SK-N-SH (cell line): Measurements from ENCODE around the gene PARVA. TPM values are rescaled to one million over a fixed set of nuclear protein-coding genes. Genes with fewer than 3 reads are reported as not detected.

Source experiments
- CTCF ChIA-PET: fragments of 300-600, 350-600 bp; formaldehyde crosslinking; extraction: SDS; loops from one replicate; lab custom pipeline; 2021; lab: Yijun Ruan, JAX
- POLR2A ChIA-PET: fragments of 350-600 bp; sonication (Branson Sonifier 250); formaldehyde crosslinking; extraction: SDS; loops from one replicate; lab custom pipeline; 2020; ENCODE audit warnings: antibody characterized with exemption, inconsistent platforms; lab: Yijun Ruan, JAX
- DNase-seq: peaks from one replicate; pipeline ENCODE4 v3.0.0; 2012
- H2AFZ ChIP-seq: fragments of 200-600 bp; sonication (generic); 2 replicates; pipeline ENCODE4 v1.8.1; 2016; ENCODE audit warnings: antibody characterized with exemption, mild to moderate bottlenecking, low read depth
- H3F3A ChIP-seq: fragments of 200-600 bp; sonication (generic); replicated peaks from 2 replicates; pipeline ENCODE3; 2016; ENCODE audit warnings: antibody characterized with exemption, mild to moderate bottlenecking; ENCODE audit not compliant: insufficient read depth
- H3K27ac ChIP-seq, 2 experiments: fragments of 200-500 bp in 1 of 2; fragments of 200-600 bp in 1 of 2; sonication (Bioruptor generic) in 1 of 2; sonication (generic), shearing (Covaris generic) in 1 of 2; 2 replicates each; pipeline versions ENCODE4 v1.5.1 to v1.6.1; 2014 to 2016; ENCODE audit warnings: low read depth in 2 of 2, inconsistent platforms in 1 of 2, low read length in 1 of 2, mild to moderate bottlenecking in 1 of 2, mixed read lengths in 1 of 2
- H3K27me3 ChIP-seq: fragments of 200-600 bp; sonication (generic), shearing (Covaris generic); 2 replicates; pipeline ENCODE4 v1.6.1; 2016; ENCODE audit warnings: mixed run types; ENCODE audit not compliant: insufficient read depth
- H3K36me3 ChIP-seq, 2 experiments: fragments of 200-500 bp in 1 of 2; fragments of 200-600 bp in 1 of 2; sonication (Bioruptor generic) in 1 of 2; sonication (generic) in 1 of 2; replicated peaks in 1 of 2; 2 replicates each; pipeline versions ENCODE3 to v1.5.1; 2014 to 2016; ENCODE audit warnings: low read length in 1 of 2, mild to moderate bottlenecking in 1 of 2; ENCODE audit not compliant: insufficient read depth in 2 of 2, control insufficient read depth in 1 of 2
- H3K4me1 ChIP-seq, 2 experiments: fragments of 200-500 bp in 1 of 2; fragments of 200-600 bp in 1 of 2; sonication (Bioruptor generic) in 1 of 2; sonication (generic), shearing (Covaris generic) in 1 of 2; 2 replicates each; pipeline versions ENCODE4 v1.5.1 to v1.6.1; 2014 to 2016; ENCODE audit warnings: low read depth in 1 of 2, low read length in 1 of 2, mixed run types in 1 of 2; ENCODE audit not compliant: insufficient read depth in 2 of 2, control insufficient read depth in 1 of 2
- H3K4me2 ChIP-seq: fragments of 200-600 bp; sonication (generic), shearing (Covaris generic); 2 replicates; pipeline ENCODE4 v1.6.1; 2017; ENCODE audit warnings: mixed run types
- H3K4me3 ChIP-seq, 2 experiments: fragments of 200-500 bp in 1 of 2; fragments of 200-600 bp in 1 of 2; sonication (Bioruptor generic) in 1 of 2; sonication (generic), shearing (Covaris generic) in 1 of 2; 2 replicates each; pipeline versions ENCODE4 v1.5.1 to v1.8.1; 2014 to 2016; ENCODE audit warnings: low read depth in 2 of 2, inconsistent platforms in 1 of 2, low read length in 1 of 2, mild to moderate bottlenecking in 1 of 2, mixed read lengths in 1 of 2, moderate library complexity in 1 of 2
- H3K79me2 ChIP-seq: fragments of 200-600 bp; sonication (generic); 2 replicates; pipeline ENCODE4 v1.8.1; 2017; ENCODE audit warnings: mild to moderate bottlenecking; ENCODE audit not compliant: insufficient read depth
- H3K9ac ChIP-seq: fragments of 200-600 bp; sonication (generic); 2 replicates; pipeline ENCODE4 v1.6.1; 2017; ENCODE audit warnings: mixed run types
- H3K9me2 ChIP-seq: fragments of 200-600 bp; sonication (generic); 2 replicates; pipeline ENCODE4 v1.6.1; 2017; ENCODE audit warnings: mixed run types
- H3K9me3 ChIP-seq: fragments of 200-600 bp; sonication (generic); 2 replicates; pipeline ENCODE4 v1.6.1; 2017; ENCODE audit warnings: mixed run types, mild to moderate bottlenecking, moderate library complexity
- H4K20me1 ChIP-seq: fragments of 200-600 bp; sonication (generic); 2 replicates; pipeline ENCODE4 v1.6.1; 2017; ENCODE audit warnings: mild to moderate bottlenecking, mixed run types; ENCODE audit not compliant: insufficient read depth
- CTCF ChIP-seq: fragments of 200-600 bp; sonication (generic); IDR thresholded peaks from 2 replicates; pipeline ENCODE4 v1.6.1; 2017; ENCODE audit warnings: antibody characterized with exemption, mild to moderate bottlenecking, moderate library complexity
- ELF1 ChIP-seq: IDR thresholded peaks from 2 replicates; pipeline ENCODE4 v1.4.0; 2012
- EP300 ChIP-seq, 2 experiments: IDR thresholded peaks; 2 replicates each; pipeline versions ENCODE4 v1.4.0 to v1.6.1; 2012; ENCODE audit warnings: borderline replicate concordance in 1 of 2, low read depth in 1 of 2, low read length in 1 of 2
- EZH2phosphoT487 ChIP-seq: fragments of 200-600 bp; sonication (generic); IDR thresholded peaks from 2 replicates; pipeline ENCODE4 v1.6.1; 2017; ENCODE audit warnings: low read depth, mixed run types, mild to moderate bottlenecking, antibody characterized with exemption, moderate library complexity, borderline replicate concordance
- FOSL2 ChIP-seq: IDR thresholded peaks from 2 replicates; pipeline ENCODE4 v1.4.0; 2012; ENCODE audit warnings: low read depth, mild to moderate bottlenecking, moderate library complexity, borderline replicate concordance
- FOXJ3 ChIP-seq: sonication (generic); formaldehyde crosslinking; IDR thresholded peaks from 2 replicates; pipeline ENCODE4 v1.5.1; 2020; ENCODE audit warnings: mild to moderate bottlenecking, missing genetic modification reagents
- FOXM1 ChIP-seq: IDR thresholded peaks from 2 replicates; pipeline ENCODE4 v1.4.0; 2012; ENCODE audit warnings: low read depth, mild to moderate bottlenecking
- JUND ChIP-seq: IDR thresholded peaks from 2 replicates; pipeline ENCODE4 v1.4.0; 2012
- MEF2A ChIP-seq: IDR thresholded peaks from 2 replicates; pipeline ENCODE4 v1.4.0; 2012; ENCODE audit warnings: low read depth, borderline replicate concordance
- NFIC ChIP-seq: IDR thresholded peaks from 2 replicates; pipeline ENCODE4 v1.4.0; 2012; ENCODE audit warnings: borderline replicate concordance
- RAD21 ChIP-seq: IDR thresholded peaks from 2 replicates; pipeline ENCODE4 v1.6.1; 2012; ENCODE audit warnings: mild to moderate bottlenecking, low read length
- RCOR1 ChIP-seq: fragments of 150-350 bp; IDR thresholded peaks from 2 replicates; pipeline ENCODE4 v1.6.1; 2017; ENCODE audit warnings: antibody characterized with exemption, low read length
- REST ChIP-seq: IDR thresholded peaks from 2 replicates; pipeline ENCODE4 v1.6.1; 2012; ENCODE audit warnings: mild to moderate bottlenecking, low read depth, low read length, moderate library complexity
- RXRA ChIP-seq: IDR thresholded peaks from 2 replicates; pipeline ENCODE4 v1.4.0; 2012; ENCODE audit warnings: low read depth, mild to moderate bottlenecking, borderline replicate concordance
- SMC3 ChIP-seq: IDR thresholded peaks from 2 replicates; pipeline ENCODE4 v1.6.1; 2012; ENCODE audit warnings: low read depth, low read length, improper control_type of control experiment
- ZBTB33 ChIP-seq: IDR thresholded peaks from 2 replicates; pipeline ENCODE4 v1.4.0; 2012; ENCODE audit warnings: low read depth, borderline replicate concordance
- WGBS: methylation state at CpG from one replicate; pipeline ENCODE4 v1.1.6; 2017; ENCODE audit warnings: low lambda C conversion rate; 5-methylcytosine and 5-hydroxymethylcytosine counted together
- polyA plus RNA-seq, 3 experiments: library from polyadenylated mRNA; depleted of rRNA; stranded (reverse); fragments of >200 nt; gene quantifications; 2 replicates each; pipeline ENCODE4 v1.2.3, GENCODE V29; 2012

Gene PARVA
- polyA plus RNA-seq, 1 of the 3 experiments (the other 2 are of a cell fraction), result 27.6 TPM

- H4K20me1 ChIP-seq, result no peaks in the 10 kb centered on the region
- H3K9me2 ChIP-seq, result no peaks in the 10 kb centered on the region
- no peak overlapping the region for H2AFZ ChIP-seq
- H3F3A ChIP-seq, result peaks cover 9% of the 10 kb centered on the region
- no peak overlapping the region for H3K9ac ChIP-seq
- no peak overlapping the region for H3K4me2 ChIP-seq
- 93% methylated on average over 5 of the region's 5 CpGs for WGBS
- H3K9me3 ChIP-seq, result no peaks in the 10 kb centered on the region
- no peaks in the 10 kb centered on the region for H3K27me3 ChIP-seq
- H3K4me1 ChIP-seq, result peaks cover 8 to 53% of the 10 kb centered on the region in 2 experiments
- TF ChIP-seq RAD21 (no peak), JUND (no peak), EP300 (IDR thresholded peaks at IDR 0.05; ENCODE audit: borderline replicate concordance in 1 of 2, low read depth in 1 of 2, low read length in 1 of 2) (no peak), SMC3 (no peak), REST (no peak), ZBTB33 (no peak), FOXJ3 (CRISPR knock-in tag) (no peak), EZH2phosphoT487 (no peak), CTCF (no peak), RCOR1 (no peak), RXRA (no peak), FOSL2 (no peak), ELF1 (no peak), FOXM1 (no peak), NFIC (no peak), MEF2A (no peak)
- CTCF ChIA-PET, result no interaction called here
- H3K27ac ChIP-seq, result peak overlapping the region in 1 of 2 experiments; percentile 92; a peak in 2 of 4 replicates
- H3K4me3 ChIP-seq, result no peak overlapping the region
- H3K36me3 ChIP-seq, result peaks cover 9 to 20% of the 10 kb centered on the region in 2 experiments
- H3K79me2 ChIP-seq, result no peaks in the 10 kb centered on the region
- POLR2A ChIA-PET, result no interaction called here
- DNase-seq, result no peak
Measured at GRCh38 chr11:12509371-12509770, 132.0 kb downstream of the PARVA start.
